Naive B cell (primary cell): ENCODE results near the gene TNP1. TPM values are rescaled to one million over a fixed set of nuclear protein-coding genes. Genes with fewer than 3 reads are reported as not detected.

Experiments
- ATAC-seq, 2 donors: fragments of 150-1000 bp; cut with Tn5 transposase; 2 replicates each; pipeline ENCODE4 v1.10.0; 2021; ENCODE audit warnings: low read depth in 2 of 2, mild to moderate bottlenecking in 2 of 2, moderate library complexity in 2 of 2
- DNase-seq: peaks from one replicate; pipeline ENCODE4 v3.0.0; 2022
- H3K27ac Mint-ChIP-seq, 6 donors: one replicate each; pipeline ENCODE4 v1.8.0; 2020 to 2022; ENCODE audit warnings: mild to moderate bottlenecking in 6 of 6, mixed read lengths in 6 of 6, moderate library complexity in 5 of 6, inconsistent platforms in 2 of 6
- H3K27me3 Mint-ChIP-seq, 3 donors: one replicate each; pipeline ENCODE4 v1.8.0; 2021 to 2022; ENCODE audit warnings: mixed read lengths in 3 of 3, mild to moderate bottlenecking in 1 of 3
- H3K36me3 Mint-ChIP-seq, 2 donors: one replicate each; pipeline ENCODE4 v1.8.0; 2020 to 2022; ENCODE audit warnings: mixed read lengths in 2 of 2, inconsistent platforms in 1 of 2, mild to moderate bottlenecking in 1 of 2
- H3K4me1 Mint-ChIP-seq, 3 donors: one replicate each; pipeline ENCODE4 v1.8.0; 2020 to 2022; ENCODE audit warnings: mixed read lengths in 3 of 3, inconsistent platforms in 1 of 3, mild to moderate bottlenecking in 1 of 3, moderate library complexity in 1 of 3
- H3K4me3 Mint-ChIP-seq, 8 donors: one replicate each; pipeline ENCODE4 v1.8.0; 2020 to 2022; ENCODE audit warnings: mild to moderate bottlenecking in 8 of 8, mixed read lengths in 8 of 8, moderate library complexity in 8 of 8, inconsistent platforms in 2 of 8
- H3K9me3 Mint-ChIP-seq, 7 donors: one replicate each; pipeline ENCODE4 v1.8.0; 2020 to 2022; ENCODE audit warnings: mixed read lengths in 7 of 7, mild to moderate bottlenecking in 5 of 7, inconsistent platforms in 2 of 7, moderate library complexity in 1 of 7
- polyA plus RNA-seq, 6 donors: library from polyadenylated mRNA; unstranded; fragments of 300-500 nt; fragmentation: Illumina TruSeq; gene quantifications; one replicate each; pipeline ENCODE4 v1.2.3, GENCODE V29; 2021; ENCODE audit warnings: low read depth in 6 of 6

TNP1 gene
- polyA plus RNA-seq, 6 donors from 2014 or later, result not detected

DNA sequence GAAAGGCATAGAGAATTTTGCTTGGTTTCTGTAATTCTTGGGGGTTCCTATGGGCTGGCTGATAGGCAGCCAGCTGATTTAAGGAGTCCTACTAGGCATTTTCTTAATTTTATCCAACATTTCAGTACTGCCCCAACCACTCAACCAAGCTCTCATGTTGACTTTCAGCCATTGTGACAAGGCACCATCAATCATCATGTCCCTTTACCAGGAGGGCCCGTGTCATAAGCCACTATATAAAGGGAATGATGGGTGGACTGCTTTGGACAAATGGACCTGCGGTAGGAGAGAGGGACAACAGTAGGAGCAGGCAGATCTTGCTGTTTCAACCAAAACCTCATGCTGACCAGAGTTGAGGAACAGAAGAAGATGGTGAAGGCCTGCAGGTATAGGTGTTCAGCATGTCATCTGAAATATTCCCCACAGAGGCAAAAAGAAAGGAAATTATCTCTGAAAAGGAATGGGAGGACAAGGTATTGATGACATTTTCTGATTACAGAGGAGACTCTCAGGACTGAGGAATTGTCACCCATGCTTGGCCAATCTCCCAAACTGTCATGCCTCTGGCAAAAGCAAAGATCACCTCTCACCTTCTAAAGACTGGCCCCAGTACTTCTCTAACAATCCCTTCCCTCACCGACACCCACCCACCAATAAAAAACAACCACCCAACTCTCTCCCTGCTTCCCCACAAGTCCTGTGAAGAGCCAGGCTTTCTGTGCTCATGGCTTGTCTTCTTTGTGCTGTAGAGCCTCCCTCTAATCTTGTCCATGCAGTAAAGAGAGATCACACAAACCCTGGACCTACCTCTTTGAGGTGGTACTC is 10.9 kb upstream of the TNP1 start:
- Mint-ChIP-seq H3K27me3 (peaks cover 4 to 14% (median 8%) of the 10 kb centered on the region in 3 donors), H3K27ac (no peak overlapping the region), H3K4me1 (no peaks in the 10 kb centered on the region), H3K9me3 (peaks cover 0 to 3% (median 0%) of the 10 kb centered on the region in 7 donors), H3K4me3 (no peak overlapping the region), H3K36me3 (no peaks in the 10 kb centered on the region)
- no peak for DNase-seq
- no peak for ATAC-seq

DNA sequence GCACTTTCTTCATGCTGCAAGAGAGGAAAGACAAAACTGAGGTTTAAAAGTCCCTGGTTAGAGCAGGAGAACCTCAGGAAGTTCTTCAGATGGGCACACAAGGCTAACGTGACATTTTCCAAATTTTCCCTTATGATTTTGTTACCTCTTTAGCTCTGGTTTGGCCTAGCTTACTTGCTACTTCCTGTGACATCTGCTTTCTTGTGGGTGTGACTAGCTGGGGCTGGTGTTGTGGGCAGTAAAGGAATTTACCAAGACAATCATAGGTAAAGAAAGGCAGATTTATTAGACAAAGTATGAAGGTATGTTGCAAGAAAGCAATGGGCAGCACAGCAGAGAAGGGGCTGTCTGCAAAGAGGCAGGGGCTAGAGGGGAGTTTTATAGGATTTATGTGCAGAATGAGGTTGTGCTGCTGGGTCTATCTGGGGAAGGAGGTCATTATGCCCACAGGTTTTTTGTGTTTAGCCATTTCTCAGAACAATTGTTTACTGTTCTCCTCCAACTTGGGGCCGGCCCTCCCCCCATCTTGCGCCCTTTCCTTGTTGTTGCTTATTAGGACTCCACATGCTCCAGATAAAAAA is 6.7 kb upstream of the TNP1 start:
- ATAC-seq (no peak), DNase-seq (no peak)
- peaks cover 0 to 3% (median 0%) of the 10 kb centered on the region in 7 donors for H3K9me3 Mint-ChIP-seq
- H3K4me3 Mint-ChIP-seq, result no peak overlapping the region
- peaks cover 7 to 18% (median 8%) of the 10 kb centered on the region in 3 donors for H3K27me3 Mint-ChIP-seq
- H3K4me1 Mint-ChIP-seq, result no peaks in the 10 kb centered on the region
- H3K36me3 Mint-ChIP-seq, result no peaks in the 10 kb centered on the region
- H3K27ac Mint-ChIP-seq, result no peak overlapping the region

DNA sequence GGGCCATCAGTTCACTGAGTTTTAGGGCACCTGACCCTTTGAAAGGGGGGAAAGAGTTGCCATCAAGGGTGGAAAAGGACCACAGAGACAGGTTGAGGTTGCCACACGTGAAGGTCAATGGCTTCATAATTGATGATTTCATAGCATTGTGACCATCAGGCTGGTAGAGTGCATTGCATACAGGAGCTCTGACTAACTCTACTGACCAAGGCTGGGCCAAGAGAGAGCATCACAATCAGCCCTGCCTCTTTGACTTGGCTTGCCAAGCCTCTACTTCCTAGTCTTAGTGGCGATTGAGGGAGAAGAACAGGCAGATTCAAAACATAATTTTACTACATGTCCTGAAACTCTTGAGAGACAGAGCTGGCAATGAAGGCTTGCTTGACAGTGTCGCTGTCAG is 5.8 kb upstream of the TNP1 start:
- Mint-ChIP-seq H3K27me3 (peaks cover 0 to 24% (median 14%) of the 10 kb centered on the region in 3 donors), H3K27ac (no peak overlapping the region), H3K9me3 (peaks cover 0 to 2% (median 0%) of the 10 kb centered on the region in 7 donors), H3K4me3 (no peak overlapping the region), H3K36me3 (no peaks in the 10 kb centered on the region), H3K4me1 (no peaks in the 10 kb centered on the region)
- DNase-seq, result no peak
- ATAC-seq, result no peak

DNA sequence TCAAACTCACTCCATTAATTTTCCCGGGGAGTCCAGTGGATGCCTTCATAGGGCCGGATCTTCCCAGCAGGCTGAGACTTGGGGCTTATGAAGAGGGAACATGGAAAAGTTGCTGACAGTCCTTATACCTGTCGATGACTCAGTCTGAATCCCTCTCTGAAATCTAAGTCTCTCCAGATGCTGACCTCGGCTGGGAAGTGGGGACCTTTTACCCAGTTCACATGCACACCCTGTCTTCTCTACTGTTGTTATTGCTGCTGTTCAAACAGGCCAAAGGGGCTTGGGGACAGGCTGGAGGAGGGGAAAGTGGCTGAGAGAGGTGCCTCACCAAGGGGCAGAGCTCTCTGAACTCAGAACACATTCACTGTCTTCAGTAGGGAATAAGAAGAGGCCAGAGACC is 4.1 kb upstream of the TNP1 start:
- Mint-ChIP-seq H3K4me1 (no peaks in the 10 kb centered on the region), H3K9me3 (peaks cover 0 to 2% (median 0%) of the 10 kb centered on the region in 7 donors), H3K27me3 (peaks cover 0 to 24% (median 14%) of the 10 kb centered on the region in 3 donors), H3K4me3 (no peak overlapping the region), H3K27ac (no peak overlapping the region), H3K36me3 (no peaks in the 10 kb centered on the region)
- ATAC-seq, result no peak
- no peak for DNase-seq

DNA sequence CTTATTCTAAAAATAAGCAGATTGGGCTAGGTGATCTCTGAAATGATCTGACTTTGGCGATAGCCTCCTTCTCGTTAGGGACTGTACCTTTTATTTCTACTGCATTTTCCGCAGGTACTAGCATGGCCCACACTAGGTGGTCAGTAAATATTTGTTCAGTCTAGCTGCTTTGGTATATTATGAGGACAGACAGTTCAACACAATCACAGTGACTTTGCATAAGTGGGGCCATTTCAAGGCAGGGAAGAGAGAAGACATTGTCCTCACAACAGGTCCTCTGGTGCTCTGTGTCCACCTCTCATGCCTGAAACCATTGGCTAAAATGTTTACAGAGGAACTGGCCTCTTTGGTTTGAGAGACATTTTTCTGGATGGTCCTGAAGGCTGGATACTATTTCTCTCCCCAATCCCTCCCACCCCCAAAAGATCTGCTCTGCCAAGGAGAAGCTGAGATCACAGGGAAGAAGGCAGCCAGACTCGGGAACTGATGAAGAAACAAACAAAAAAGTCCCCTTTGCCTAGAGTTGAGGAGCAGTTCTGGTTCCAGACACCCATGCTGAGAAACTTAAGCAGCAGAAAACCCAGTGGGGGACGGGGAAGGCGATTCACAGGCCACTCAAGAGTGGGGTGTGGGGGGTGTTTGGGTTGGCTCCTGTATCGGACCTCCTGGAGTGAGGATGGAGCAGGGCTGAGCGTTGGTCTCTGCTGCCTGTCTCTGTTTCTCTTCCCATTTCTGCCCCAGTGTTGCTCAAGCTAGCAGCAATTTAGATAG is 2.9 kb upstream of the TNP1 start:
- H3K4me3 Mint-ChIP-seq, result no peak overlapping the region

DNA sequence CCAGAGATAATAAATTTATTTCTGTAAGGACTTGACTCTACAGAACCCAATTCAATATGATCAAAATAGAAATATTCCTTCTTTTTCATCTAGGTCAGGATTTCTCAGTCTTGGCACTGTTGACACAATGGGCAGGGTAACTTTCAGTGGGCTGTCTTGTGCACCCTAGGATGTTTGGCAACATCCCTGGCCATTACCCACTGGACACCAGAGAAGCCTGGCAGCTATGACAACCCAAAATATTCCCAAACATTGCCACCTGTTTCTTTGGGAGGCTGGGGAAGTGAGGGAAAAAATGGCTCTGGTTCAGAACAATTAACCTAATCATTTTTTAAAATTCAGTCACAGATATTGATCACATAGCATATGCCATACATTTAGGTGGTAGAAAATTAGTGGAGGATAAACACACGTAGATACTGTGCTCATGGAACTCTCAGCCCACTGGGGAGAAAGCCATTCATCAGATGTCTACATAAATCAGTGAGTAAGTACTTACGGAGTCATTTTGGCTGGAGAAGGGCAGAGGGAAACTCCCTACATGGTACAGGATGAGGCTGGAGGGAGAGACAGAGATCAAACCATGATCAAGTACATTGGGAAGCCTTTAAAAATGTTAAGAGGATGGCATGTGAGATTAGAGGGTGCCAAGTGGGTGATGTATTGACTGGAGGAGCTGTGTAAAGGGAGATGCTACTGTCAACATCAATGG is 718 bp upstream of the TNP1 start:
- DNase-seq (no peak), ATAC-seq (no peak)
- Mint-ChIP-seq H3K9me3 (no peaks in the 10 kb centered on the region), H3K4me3 (no peak overlapping the region), H3K4me1 (no peaks in the 10 kb centered on the region), H3K27ac (no peak overlapping the region), H3K27me3 (peaks cover 7 to 11% (median 10%) of the 10 kb centered on the region in 3 donors), H3K36me3 (no peaks in the 10 kb centered on the region)

More for the DNA sequence above, 2.9 kb upstream of the TNP1 start:
- Mint-ChIP-seq H3K4me1 (no peaks in the 10 kb centered on the region), H3K27me3 (peaks cover 0 to 17% (median 10%) of the 10 kb centered on the region in 3 donors), H3K9me3 (peaks cover 0 to 2% (median 0%) of the 10 kb centered on the region in 7 donors), H3K27ac (no peak overlapping the region), H3K36me3 (no peaks in the 10 kb centered on the region)
- DNase-seq (no peak), ATAC-seq (no peak)

DNA sequence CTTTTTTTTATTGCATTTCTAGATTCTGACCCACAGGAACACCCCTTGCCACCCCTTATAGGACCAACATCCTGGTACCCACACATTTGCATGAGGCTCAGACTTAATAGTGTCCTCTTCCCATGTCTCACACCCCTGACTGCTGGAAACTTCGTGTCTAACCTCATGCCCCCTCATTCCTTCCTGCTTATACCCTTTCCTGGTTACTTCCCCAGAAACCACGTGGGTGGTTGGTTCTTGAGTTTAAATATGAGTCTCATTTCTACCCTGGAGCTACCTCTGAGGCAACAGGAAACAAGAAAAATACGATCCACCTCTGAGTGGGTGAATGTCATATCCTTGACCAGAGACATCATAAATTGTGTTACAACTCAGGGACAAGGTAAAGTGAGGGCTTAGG is 1.6 kb downstream of the TNP1 start:
- Mint-ChIP-seq H3K9me3 (no peaks in the 10 kb centered on the region), H3K4me3 (no peak overlapping the region), H3K4me1 (no peaks in the 10 kb centered on the region), H3K27ac (no peak overlapping the region), H3K27me3 (peaks cover 7 to 11% (median 10%) of the 10 kb centered on the region in 3 donors), H3K36me3 (no peaks in the 10 kb centered on the region)
- ATAC-seq (no peak), DNase-seq (no peak)

DNA sequence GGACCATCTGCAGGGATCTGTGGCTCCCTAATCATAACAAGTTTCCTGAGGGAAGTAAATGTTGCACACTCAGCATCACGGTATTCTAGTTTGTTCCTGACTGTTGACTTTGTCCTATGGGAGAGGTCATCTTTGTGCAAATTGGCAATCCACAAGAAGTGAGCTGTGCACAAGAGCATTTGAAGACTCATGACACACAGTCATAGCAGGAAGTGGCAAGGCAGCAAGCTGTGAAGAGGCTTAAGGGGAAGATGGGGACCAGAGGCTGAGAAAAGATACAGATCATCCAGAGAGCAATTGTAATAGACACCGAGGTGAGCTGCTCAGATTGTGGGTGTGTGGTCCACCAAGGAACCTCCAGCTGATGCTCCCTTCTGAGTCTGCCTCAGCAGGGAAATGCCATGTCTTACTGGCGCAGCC is 2.7 kb downstream of the TNP1 start:
- ATAC-seq, result no peak
- no peaks in the 10 kb centered on the region for H3K9me3 Mint-ChIP-seq
- no peak overlapping the region for H3K4me3 Mint-ChIP-seq
- no peaks in the 10 kb centered on the region for H3K4me1 Mint-ChIP-seq
- H3K27me3 Mint-ChIP-seq, result peaks cover 7 to 11% (median 10%) of the 10 kb centered on the region in 3 donors
- H3K36me3 Mint-ChIP-seq, result no peaks in the 10 kb centered on the region
- DNase-seq, result no peak
- H3K27ac Mint-ChIP-seq, result no peak overlapping the region

DNA sequence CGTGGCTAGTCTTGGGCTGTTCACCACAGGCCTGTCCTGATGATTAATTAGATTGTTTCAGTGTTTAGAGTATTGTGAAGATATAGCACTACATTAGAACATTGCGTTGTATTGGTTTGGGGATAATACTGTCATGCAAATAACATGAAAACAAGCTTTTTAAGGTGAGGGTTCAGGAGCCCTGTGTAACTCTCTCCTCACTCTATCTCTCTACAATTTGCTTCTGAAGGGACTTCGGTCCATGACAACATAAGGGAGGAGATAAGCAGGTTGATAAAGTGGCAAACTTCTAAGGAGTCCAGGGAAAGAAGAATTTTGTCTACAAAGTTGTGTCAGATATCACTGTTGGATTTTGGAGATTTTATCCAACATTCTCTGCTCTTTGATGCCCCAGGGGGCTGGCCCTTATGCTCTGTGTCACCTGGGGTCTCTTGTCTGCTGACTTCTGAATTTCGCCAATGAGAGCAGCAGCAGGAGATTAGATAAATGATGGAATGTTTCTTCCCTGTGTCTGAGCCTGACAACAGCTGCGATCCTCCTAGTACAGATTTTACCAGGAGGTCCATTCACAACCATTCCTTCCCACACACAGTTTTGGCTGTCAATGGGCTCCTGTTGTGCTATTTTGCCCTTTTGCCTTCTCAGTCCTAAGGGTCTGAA is 3.3 kb downstream of the TNP1 start:
- Mint-ChIP-seq H3K4me3 (no peak overlapping the region), H3K4me1 (no peaks in the 10 kb centered on the region), H3K27ac (no peak overlapping the region), H3K9me3 (no peaks in the 10 kb centered on the region), H3K27me3 (peaks cover 6 to 9% (median 6%) of the 10 kb centered on the region in 3 donors), H3K36me3 (no peaks in the 10 kb centered on the region)
- DNase-seq (no peak), ATAC-seq (no peak)

DNA sequence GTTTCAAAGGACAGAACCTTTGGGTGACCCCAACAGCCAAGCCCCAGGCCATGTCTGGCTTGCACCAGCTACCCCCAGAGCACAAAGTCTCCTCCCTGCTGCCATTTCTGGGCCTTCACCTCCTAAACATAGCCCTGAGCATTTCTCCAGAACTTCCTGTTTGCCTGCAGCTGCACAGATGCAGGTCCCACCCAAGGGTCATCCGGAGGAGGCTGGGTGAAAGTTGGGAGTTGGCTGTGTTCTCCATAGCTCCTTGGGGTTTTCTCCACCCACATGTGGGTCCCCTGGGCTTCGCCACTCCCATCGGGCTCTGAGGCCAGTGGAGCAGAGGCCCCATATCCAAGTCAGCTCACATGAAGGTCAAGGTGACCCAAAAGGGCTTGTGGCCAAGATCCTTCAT is 4.3 kb downstream of the TNP1 start:
- no peak for ATAC-seq

DNA sequence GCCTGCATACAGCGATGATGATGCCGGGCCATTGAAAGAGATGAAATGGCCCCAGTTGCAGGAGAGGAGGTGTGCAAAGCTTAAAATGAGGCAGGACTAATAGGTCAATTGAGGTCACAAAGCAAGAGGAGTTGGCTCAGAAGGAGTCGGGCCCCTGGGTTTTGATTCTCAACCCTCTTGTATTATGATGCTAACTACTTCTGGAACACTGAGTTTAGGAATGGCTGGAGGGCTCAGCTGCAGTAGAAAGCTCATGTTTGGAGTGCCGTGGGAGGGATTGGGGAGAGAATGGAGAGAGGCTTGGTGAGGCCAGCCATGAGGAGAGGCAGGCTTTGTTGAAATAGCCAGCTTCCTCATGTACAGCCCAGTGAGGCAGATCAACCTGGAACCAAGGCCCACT is 4.8 kb downstream of the TNP1 start:
- no peak overlapping the region for H3K4me3 Mint-ChIP-seq
- H3K27me3 Mint-ChIP-seq, result peaks cover 0 to 12% (median 0%) of the 10 kb centered on the region in 3 donors
- no peak for DNase-seq
- H3K36me3 Mint-ChIP-seq, result no peaks in the 10 kb centered on the region
- no peaks in the 10 kb centered on the region for H3K4me1 Mint-ChIP-seq
- H3K9me3 Mint-ChIP-seq, result no peaks in the 10 kb centered on the region
- ATAC-seq, result no peak
- H3K27ac Mint-ChIP-seq, result no peak overlapping the region

More for the DNA sequence above, 4.3 kb downstream of the TNP1 start:
- Mint-ChIP-seq H3K27ac (no peak overlapping the region), H3K36me3 (no peaks in the 10 kb centered on the region), H3K4me1 (no peaks in the 10 kb centered on the region), H3K27me3 (peaks cover 0 to 12% (median 0%) of the 10 kb centered on the region in 3 donors), H3K9me3 (no peaks in the 10 kb centered on the region), H3K4me3 (no peak overlapping the region)
- DNase-seq, result no peak

DNA sequence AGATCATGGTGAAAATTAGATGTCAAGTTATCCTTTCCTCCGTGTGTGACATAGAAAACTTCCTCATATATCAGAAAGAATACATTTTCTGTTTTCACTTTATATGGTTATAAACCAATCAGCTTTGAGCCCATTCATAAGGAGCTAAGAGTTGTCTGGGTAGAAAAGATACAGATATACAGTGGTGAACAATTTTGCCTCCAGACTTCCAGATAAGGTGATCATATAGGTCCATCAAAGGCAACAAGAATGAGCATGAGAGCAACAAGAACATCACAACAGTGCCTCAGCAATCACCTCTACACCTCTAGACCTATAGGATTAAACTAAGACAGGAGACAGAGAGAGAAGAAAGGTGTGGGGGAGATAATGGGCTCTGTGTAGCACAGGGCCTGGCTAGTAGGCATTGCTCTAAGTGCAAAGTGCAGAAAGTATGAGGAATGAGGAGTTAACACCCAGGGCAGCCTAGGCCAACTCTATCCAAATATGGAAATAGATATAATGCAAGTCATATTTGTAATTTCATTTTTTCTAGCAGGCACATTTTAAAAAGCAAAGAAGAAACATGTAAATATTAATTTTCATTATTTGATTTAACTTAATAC is 8.3 kb downstream of the TNP1 start:
- Mint-ChIP-seq H3K27ac (no peak overlapping the region), H3K4me1 (no peaks in the 10 kb centered on the region), H3K27me3 (peaks cover 4 to 12% (median 5%) of the 10 kb centered on the region in 3 donors), H3K9me3 (peaks cover 0 to 4% (median 0%) of the 10 kb centered on the region in 7 donors), H3K4me3 (no peak overlapping the region), H3K36me3 (no peaks in the 10 kb centered on the region)
- ATAC-seq (no peak), DNase-seq (no peak)
